ENCODE measurements around the gene GABRR2. TPM values are rescaled to one million over a fixed set of nuclear protein-coding genes. Genes with fewer than 3 reads are reported as not detected.

GABRR2 gene
- total and polyA plus RNA-seq, 10 of the 15 experiments (the other 5 are each of a cell fraction or from before 2014, with no cell fraction given): 0.16 to 0.72 (median 0.32) TPM; not detected in 2

DNA sequence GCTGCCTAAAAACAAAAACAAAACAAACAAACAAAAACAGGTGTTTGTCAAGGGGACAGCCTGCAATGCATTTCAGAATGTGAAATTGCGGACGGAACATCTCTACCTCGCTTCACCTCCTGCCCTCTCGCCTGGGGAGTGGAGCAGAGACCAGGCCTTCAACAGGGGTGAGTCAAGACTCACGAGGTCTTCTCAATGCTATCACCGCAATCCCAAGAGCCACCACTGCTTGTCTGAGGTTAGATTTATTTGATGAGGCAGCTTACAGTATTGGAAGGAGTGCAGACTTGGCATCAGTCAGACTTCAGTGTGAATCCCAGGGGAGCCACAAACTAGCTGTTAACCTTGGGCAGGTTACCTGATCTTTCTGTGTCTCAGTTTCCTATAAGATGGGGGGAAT, 105.6 kb downstream of the GABRR2 start:
- ChIA-PET CTCF (no interaction called here), SMC1A (ENCODE audit: uncharacterized antibody, unreplicated experiment) (no interaction called here), RAD21 (ENCODE audit: unreplicated experiment) (no interaction called here), POLR2A (interaction anchor here (0.5 kb wide), 1 partner anchor 145 kb away, joined by 3 read pairs; no protein-coding TSS in a partner anchor)
- Histone ChIP-seq H3K4me3 (no peak overlapping the region), H3K27ac (ENCODE audit: control insufficient read depth, insufficient read depth) (no peak overlapping the region), H3K4me2 (ENCODE audit: control insufficient read depth, insufficient read depth) (no peak overlapping the region), H3K4me1 (ENCODE audit: control insufficient read depth, insufficient read depth, low read length) (no peaks in the 10 kb centered on the region), H2AFZ (ENCODE audit: control insufficient read depth, low read depth, low read length) (no peak overlapping the region; the same call in 1 of the 2 replicates), H3K27me3 (replicated peaks in 1 of 2; ENCODE audit: control insufficient read depth in 2 of 2, insufficient read depth in 2 of 2, low read length in 1 of 2) (no peaks in the 10 kb centered on the region), H3K9ac (ENCODE audit: control insufficient read depth, insufficient read depth, low read length) (no peak overlapping the region), H4K20me1 (ENCODE audit: control insufficient read depth, insufficient read depth) (no peaks in the 10 kb centered on the region), H3K9me3 (replicated peaks; ENCODE audit: control insufficient read depth, insufficient read depth, low read length) (no peaks in the 10 kb centered on the region), H3K79me2 (ENCODE audit: control insufficient read depth, insufficient read depth, low read length) (no peaks in the 10 kb centered on the region), H3K36me3 (ENCODE audit: control insufficient read depth in 2 of 2, insufficient read depth in 2 of 2, low read length in 1 of 2) (no peaks in the 10 kb centered on the region)
- no peak for TF ChIP-seq CHD4 (IDR thresholded peaks at IDR 0.05)
- no peak for TF ChIP-seq ZNF217 (IDR thresholded peaks at IDR 0.05)
- TF ChIP-seq TBL1XR1 (IDR thresholded peaks at IDR 0.05; ENCODE audit: low read depth, low read length): no peak
- no peak for TF ChIP-seq CHD2 (IDR thresholded peaks at IDR 0.05; ENCODE audit: borderline replicate concordance, low read depth, low read length)
- TF ChIP-seq NR2C1 (IDR thresholded peaks at IDR 0.05): no peak
- TF ChIP-seq FOS (IDR thresholded peaks at IDR 0.05; ENCODE audit: borderline replicate concordance, extremely low read depth, insufficient read length): no peak
- TF ChIP-seq, protein P1, sequence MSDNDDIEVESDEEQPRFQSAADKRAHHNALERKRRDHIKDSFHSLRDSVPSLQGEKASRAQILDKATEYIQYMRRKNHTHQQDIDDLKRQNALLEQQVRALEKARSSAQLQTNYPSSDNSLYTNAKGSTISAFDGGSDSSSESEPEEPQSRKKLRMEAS (IDR thresholded peaks at IDR 0.05; ENCODE audit: low read depth, low read length): no peak
- no peak for TF ChIP-seq MTA2 (IDR thresholded peaks at IDR 0.05; ENCODE audit: low read depth)
- no peak for TF ChIP-seq SKIL (IDR thresholded peaks at IDR 0.05; ENCODE audit: low read depth, poor library complexity, severe bottlenecking)
- no peak for TF ChIP-seq NFXL1 (IDR thresholded peaks at IDR 0.05; ENCODE audit: borderline replicate concordance)
- WGBS (ENCODE audit: insufficient coverage, insufficient replicate concordance, low lambda C conversion rate, missing lambda C conversion rate): 59% methylated on average over 6 of the region's 6 CpGs
- in situ Hi-C loops (cut with MboI): no loop called here
- no peak for DNase-seq (ENCODE audit: low read depth, low spot score)
- intact Hi-C loops (cut with micrococcal nuclease; ENCODE audit: unreplicated experiment): no loop called here
- no peak for ATAC-seq
- no peak for FAIRE-seq
- no TSS peak for BruUV-seq (replicated peaks)
